Right lobe of liver (tissue), 6 donors: ENCODE results near the gene CNOT8. TPM values are rescaled to one million over a fixed set of nuclear protein-coding genes. Genes with fewer than 3 reads are reported as not detected.

Experiments
- ATAC-seq, 4 donors: fragments of 200-7000 bp; cut with Tn5 transposase; one replicate each; pipeline ENCODE4 v1.9.1; 2020; ENCODE audit warnings: mild to moderate bottlenecking in 4 of 4, moderate library complexity in 4 of 4
- DNase-seq, 3 donors: peaks; one replicate each; pipeline ENCODE4 v3.0.0-alpha.2; 2020
- H3K27ac ChIP-seq, 3 donors: fragments of 200-600 bp; one replicate each; pipeline ENCODE4 v1.8.0; 2022
- H3K27me3 ChIP-seq, 2 donors: fragments of 200-600 bp; one replicate each; pipeline ENCODE4 v1.8.0; 2022
- H3K36me3 ChIP-seq, 4 donors: fragments of 200-600 bp; sonication (generic) in 1 of 4; one replicate each; pipeline versions ENCODE4 v1.5.1 to v1.8.0; 2017 to 2022; ENCODE audit warnings: control low read depth in 1 of 4
- H3K4me1 ChIP-seq, 4 donors: fragments of 200-600 bp; sonication (generic) in 1 of 4; one replicate each; pipeline versions ENCODE4 v1.5.1 to v1.8.0; 2017 to 2022; ENCODE audit warnings: control low read depth in 1 of 4
- H3K4me3 ChIP-seq, 3 donors: fragments of 200-600 bp; one replicate each; pipeline ENCODE4 v1.8.0; 2022
- H3K9me3 ChIP-seq, 4 donors: fragments of 200-600 bp; sonication (generic) in 1 of 4; one replicate each; pipeline versions ENCODE4 v1.5.1 to v1.8.0; 2017 to 2022; ENCODE audit warnings: control low read depth in 1 of 4
- POLR2A ChIP-seq: fragments of 450-650 bp; IDR thresholded peaks from one replicate; pipeline ENCODE4 v1.6.1; 2017; ENCODE audit warnings: antibody characterized with exemption, mild to moderate bottlenecking
- WGBS: methylation state at CpG from one replicate; pipeline ENCODE4 v1.1.6; 2018; ENCODE audit warnings: low coverage, low lambda C conversion rate; ENCODE audit not compliant: insufficient coverage; ENCODE audit errors: missing lambda C conversion rate; 5-methylcytosine and 5-hydroxymethylcytosine counted together
- intact Hi-C, 2 donors: fragments of 100-400 bp; cut with DNase I; formaldehyde crosslinking; loops; one replicate each; pipeline versions ENCODE4 v1.11.2 to v1.14.1; 2022
- total RNA-seq, 6 experiments: library from RNA; depleted of rRNA in 2 of 6; stranded (reverse); fragments of >200 nt in 2 of 6; fragmentation: NEBNext Ultra II Directional in 3 of 6; extraction: Animal tissue kit (Norgen Biotek cat#: 25700) in 3 of 6; gene quantifications; one replicate each; pipeline versions ENCODE4 v1.1.0 to v1.2.4, GENCODE V29; 2016 to 2023
- TF ChIP-seq, protein P1 (sequence below), 4 donors: fragments of 200-600 bp in 3 of 4; fragments of 450-650 bp in 1 of 4; IDR thresholded peaks; one replicate each; pipeline versions ENCODE4 v1.5.1 to v1.8.0; 2016 to 2022; ENCODE audit warnings: antibody characterized with exemption in 4 of 4, mild to moderate bottlenecking in 2 of 4
- donor health status: DM: no; HTN: yes; CAD: no.
- donor health status: DM: no; HTN: no; CAD: no.
- donor health status: DM: no; HTN: no; CAD: no.
- donor health status: DM: no; HTN: yes; CAD: no.
- donor health status: DM: no; HTN: yes; CAD: no.

CNOT8 gene
- total RNA-seq, 6 experiments from 2014 or later: 12.4 to 19.6 (median 16.5) TPM

- ATAC-seq (peak; percentile 48 to 69 (median 54)), DNase-seq (no peak)
- Histone ChIP-seq H3K9me3 (no peaks in the 10 kb centered on the region), H3K27me3 (no peaks in the 10 kb centered on the region), H3K27ac (no peak overlapping the region), H3K36me3 (peaks cover 0 to 49% (median 11%) of the 10 kb centered on the region in 4 donors), H3K4me3 (no peak overlapping the region), H3K4me1 (no peaks in the 10 kb centered on the region)
- intact Hi-C loops: no loop called here
- 96% methylated on average over 5 of the region's 5 CpGs for WGBS
- TF ChIP-seq POLR2A: no peak
- TF ChIP-seq, protein P1, sequence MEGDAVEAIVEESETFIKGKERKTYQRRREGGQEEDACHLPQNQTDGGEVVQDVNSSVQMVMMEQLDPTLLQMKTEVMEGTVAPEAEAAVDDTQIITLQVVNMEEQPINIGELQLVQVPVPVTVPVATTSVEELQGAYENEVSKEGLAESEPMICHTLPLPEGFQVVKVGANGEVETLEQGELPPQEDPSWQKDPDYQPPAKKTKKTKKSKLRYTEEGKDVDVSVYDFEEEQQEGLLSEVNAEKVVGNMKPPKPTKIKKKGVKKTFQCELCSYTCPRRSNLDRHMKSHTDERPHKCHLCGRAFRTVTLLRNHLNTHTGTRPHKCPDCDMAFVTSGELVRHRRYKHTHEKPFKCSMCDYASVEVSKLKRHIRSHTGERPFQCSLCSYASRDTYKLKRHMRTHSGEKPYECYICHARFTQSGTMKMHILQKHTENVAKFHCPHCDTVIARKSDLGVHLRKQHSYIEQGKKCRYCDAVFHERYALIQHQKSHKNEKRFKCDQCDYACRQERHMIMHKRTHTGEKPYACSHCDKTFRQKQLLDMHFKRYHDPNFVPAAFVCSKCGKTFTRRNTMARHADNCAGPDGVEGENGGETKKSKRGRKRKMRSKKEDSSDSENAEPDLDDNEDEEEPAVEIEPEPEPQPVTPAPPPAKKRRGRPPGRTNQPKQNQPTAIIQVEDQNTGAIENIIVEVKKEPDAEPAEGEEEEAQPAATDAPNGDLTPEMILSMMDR (IDR thresholded peaks at IDR 0.05): peak in 2 of 4 donors; percentile 19 to 25
These were observed 10.3 kb downstream of the CNOT8 start for GRCh38 chr5:154868702-154869101.

GRCh38 chr5:154871734-154872133 is 13.3 kb downstream of the CNOT8 start:
- DNase-seq (no peak), ATAC-seq (no peak)
- Histone ChIP-seq H3K4me1 (no peaks in the 10 kb centered on the region), H3K27ac (no peak overlapping the region), H3K9me3 (no peaks in the 10 kb centered on the region), H3K4me3 (no peak overlapping the region), H3K27me3 (no peaks in the 10 kb centered on the region), H3K36me3 (peaks cover 0 to 63% (median 21%) of the 10 kb centered on the region in 4 donors)
- no peak for TF ChIP-seq POLR2A
- TF ChIP-seq, protein P1 (IDR thresholded peaks at IDR 0.05): no peak
- 87% methylated on average over 4 of the region's 4 CpGs for WGBS
- intact Hi-C loops: no loop called here

DNA sequence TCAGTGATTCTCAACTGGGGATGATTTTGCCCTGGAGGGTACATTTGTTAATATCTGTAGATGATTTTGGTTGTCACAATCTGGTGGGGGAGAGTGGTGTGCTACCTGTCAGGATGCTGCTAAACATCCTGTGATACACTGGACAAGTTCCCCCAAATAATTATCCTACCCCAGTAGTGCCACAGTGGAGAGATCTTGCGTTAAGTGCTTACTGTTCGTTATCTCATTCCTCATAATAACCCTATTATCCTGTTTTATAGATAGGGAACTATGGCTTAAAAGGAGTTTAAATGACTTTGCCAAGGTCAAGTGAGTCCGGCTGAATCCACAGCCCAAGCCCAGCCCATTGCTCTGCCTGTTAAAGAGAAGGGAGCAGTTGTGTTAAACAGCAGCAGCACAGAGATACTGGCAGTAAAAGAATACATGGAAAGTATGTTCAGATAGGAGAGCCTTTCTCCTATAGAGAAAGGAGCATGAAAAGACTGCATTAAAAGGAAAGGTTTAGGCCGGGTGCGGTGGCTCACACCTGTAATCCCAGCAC is 15.4 kb downstream of the CNOT8 start:
- Histone ChIP-seq H3K9me3 (no peaks in the 10 kb centered on the region), H3K27ac (no peak overlapping the region), H3K36me3 (peaks cover 0 to 60% (median 21%) of the 10 kb centered on the region in 4 donors), H3K27me3 (no peaks in the 10 kb centered on the region), H3K4me3 (no peak overlapping the region), H3K4me1 (no peaks in the 10 kb centered on the region)
- ATAC-seq (no peak), DNase-seq (no peak)
- 92% methylated on average over 5 of the region's 5 CpGs for WGBS
- TF ChIP-seq, protein P1 (IDR thresholded peaks at IDR 0.05): no peak
- TF ChIP-seq POLR2A: no peak
- intact Hi-C loops: no loop called here

DNA sequence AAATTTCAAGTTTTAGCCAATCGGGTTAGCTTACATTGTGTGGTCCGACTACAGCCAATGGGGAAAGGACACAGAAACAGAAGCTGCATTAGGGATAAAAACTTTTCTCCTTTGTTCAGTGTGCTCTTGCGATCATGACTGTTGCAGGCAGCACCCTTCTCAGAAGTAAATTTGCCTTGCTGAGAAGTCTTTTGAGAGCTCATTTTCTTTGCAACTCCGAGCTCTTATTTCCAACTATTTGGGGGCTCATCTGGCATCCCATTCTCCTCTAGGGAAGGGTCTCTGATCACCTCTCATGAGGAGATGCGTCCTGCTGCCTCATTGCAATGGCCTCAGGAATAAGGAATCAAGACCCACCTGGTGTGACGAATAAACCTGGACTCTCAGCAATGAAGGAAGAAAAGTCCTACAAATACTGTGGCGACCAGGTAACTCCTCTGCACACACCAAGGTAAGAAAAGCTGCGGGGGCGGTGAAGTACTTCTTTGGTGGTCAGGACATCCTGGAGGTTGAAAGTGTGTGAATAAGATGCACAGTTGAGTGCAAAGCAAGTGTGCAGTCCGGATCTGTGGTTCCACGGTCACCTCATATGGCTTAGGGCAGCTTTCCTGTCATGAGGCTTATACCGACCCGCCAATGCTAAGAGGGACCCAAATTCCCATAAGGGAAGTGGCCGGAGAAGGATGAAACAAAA is 20.4 kb downstream of the CNOT8 start:
- DNase-seq: no peak
- WGBS: 81% methylated on average over 7 of the region's 14 CpGs
- H3K36me3 ChIP-seq: peaks cover 0 to 27% (median 10%) of the 10 kb centered on the region in 4 donors
- no peaks in the 10 kb centered on the region for H3K9me3 ChIP-seq
- H3K4me3 ChIP-seq: no peak overlapping the region
- H3K27me3 ChIP-seq: no peaks in the 10 kb centered on the region
- intact Hi-C loops: no loop called here
- ATAC-seq: no peak
- TF ChIP-seq, protein P1 (IDR thresholded peaks at IDR 0.05): no peak
- no peaks in the 10 kb centered on the region for H3K4me1 ChIP-seq
- no peak overlapping the region for H3K27ac ChIP-seq
